ENCODE data around the gene LRRTM1.

Gene LRRTM1

GRCh38 chr2:80303909-80304837, at the start of gene LRRTM1:
TSS of gene LRRTM1 (minus strand) at chr2:80304752. CDS start at chr2:80303819, 933 bp downstream.
- in situ Hi-C loops (cut with MboI; ENCODE audit: low sequenced_read_pairs) = no loop called here

GRCh38 chr2:80351231-80351630, 46.7 kb upstream of the LRRTM1 start:
- in situ Hi-C loops (cut with MboI; ENCODE audit: low sequenced_read_pairs) = no loop called here

GRCh38 chr2:80348953-80349352, 44.4 kb upstream of the LRRTM1 start:
- in situ Hi-C loops (cut with MboI; ENCODE audit: low sequenced_read_pairs) = no loop called here

- in situ Hi-C loops (cut with MboI; ENCODE audit: low sequenced_read_pairs) = no loop called here
Observed at GRCh38 chr2:80348078-80348477, 43.5 kb upstream of the LRRTM1 start.

- in situ Hi-C loops (cut with MboI; ENCODE audit: low sequenced_read_pairs) = no loop called here
Observed at GRCh38 chr2:80340022-80340421, 35.5 kb upstream of the LRRTM1 start.

GRCh38 chr2:80338794-80339193, 34.2 kb upstream of the LRRTM1 start:
- in situ Hi-C loops (cut with MboI; ENCODE audit: low sequenced_read_pairs) = no loop called here

- in situ Hi-C loops (cut with MboI; ENCODE audit: low sequenced_read_pairs) = no loop called here
Observed at GRCh38 chr2:80335411-80335810, 30.9 kb upstream of the LRRTM1 start.

GRCh38 chr2:80333886-80334285, 29.3 kb upstream of the LRRTM1 start:
- in situ Hi-C loops (cut with MboI; ENCODE audit: low sequenced_read_pairs) = no loop called here

GRCh38 chr2:80330527-80331450, 26.2 kb upstream of the LRRTM1 start:
- in situ Hi-C loops (cut with MboI; ENCODE audit: low sequenced_read_pairs) = no loop called here

- in situ Hi-C loops (cut with MboI; ENCODE audit: low sequenced_read_pairs) = no loop called here
Observed at GRCh38 chr2:80329491-80329890, 24.9 kb upstream of the LRRTM1 start.

GRCh38 chr2:80328159-80328571, 23.6 kb upstream of the LRRTM1 start:
- in situ Hi-C loops (cut with MboI; ENCODE audit: low sequenced_read_pairs) = no loop called here

GRCh38 chr2:80326861-80327260, 22.3 kb upstream of the LRRTM1 start:
- in situ Hi-C loops (cut with MboI; ENCODE audit: low sequenced_read_pairs) = no loop called here

- in situ Hi-C loops (cut with MboI; ENCODE audit: low sequenced_read_pairs) = no loop called here
Observed at GRCh38 chr2:80326214-80326613, 21.7 kb upstream of the LRRTM1 start.

- in situ Hi-C loops (cut with MboI; ENCODE audit: low sequenced_read_pairs) = no loop called here
Observed at GRCh38 chr2:80324525-80324924, 20.0 kb upstream of the LRRTM1 start.

GRCh38 chr2:80323610-80324009, 19.1 kb upstream of the LRRTM1 start:
- in situ Hi-C loops (cut with MboI; ENCODE audit: low sequenced_read_pairs) = no loop called here

- in situ Hi-C loops (cut with MboI; ENCODE audit: low sequenced_read_pairs) = no loop called here
Observed at GRCh38 chr2:80322958-80323357, 18.4 kb upstream of the LRRTM1 start.

GRCh38 chr2:80322311-80322920, 17.9 kb upstream of the LRRTM1 start:
- in situ Hi-C loops (cut with MboI; ENCODE audit: low sequenced_read_pairs) = no loop called here

GRCh38 chr2:80312282-80312839, 7.8 kb upstream of the LRRTM1 start:
- in situ Hi-C loops (cut with MboI; ENCODE audit: low sequenced_read_pairs) = no loop called here

- in situ Hi-C loops (cut with MboI; ENCODE audit: low sequenced_read_pairs) = no loop called here
Observed at GRCh38 chr2:80311304-80311703, 6.8 kb upstream of the LRRTM1 start.

- in situ Hi-C loops (cut with MboI; ENCODE audit: low sequenced_read_pairs) = no loop called here
Observed at GRCh38 chr2:80303006-80303908, 1.3 kb downstream of the LRRTM1 start.
